ENCODE data around the gene TLR6. TPM values are rescaled to one million over a fixed set of nuclear protein-coding genes. Genes with fewer than 3 reads are reported as not detected.

The TLR6 gene, protein sequence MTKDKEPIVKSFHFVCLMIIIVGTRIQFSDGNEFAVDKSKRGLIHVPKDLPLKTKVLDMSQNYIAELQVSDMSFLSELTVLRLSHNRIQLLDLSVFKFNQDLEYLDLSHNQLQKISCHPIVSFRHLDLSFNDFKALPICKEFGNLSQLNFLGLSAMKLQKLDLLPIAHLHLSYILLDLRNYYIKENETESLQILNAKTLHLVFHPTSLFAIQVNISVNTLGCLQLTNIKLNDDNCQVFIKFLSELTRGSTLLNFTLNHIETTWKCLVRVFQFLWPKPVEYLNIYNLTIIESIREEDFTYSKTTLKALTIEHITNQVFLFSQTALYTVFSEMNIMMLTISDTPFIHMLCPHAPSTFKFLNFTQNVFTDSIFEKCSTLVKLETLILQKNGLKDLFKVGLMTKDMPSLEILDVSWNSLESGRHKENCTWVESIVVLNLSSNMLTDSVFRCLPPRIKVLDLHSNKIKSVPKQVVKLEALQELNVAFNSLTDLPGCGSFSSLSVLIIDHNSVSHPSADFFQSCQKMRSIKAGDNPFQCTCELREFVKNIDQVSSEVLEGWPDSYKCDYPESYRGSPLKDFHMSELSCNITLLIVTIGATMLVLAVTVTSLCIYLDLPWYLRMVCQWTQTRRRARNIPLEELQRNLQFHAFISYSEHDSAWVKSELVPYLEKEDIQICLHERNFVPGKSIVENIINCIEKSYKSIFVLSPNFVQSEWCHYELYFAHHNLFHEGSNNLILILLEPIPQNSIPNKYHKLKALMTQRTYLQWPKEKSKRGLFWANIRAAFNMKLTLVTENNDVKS
- total RNA-seq (2021) (0.11 to 0.25 TPM (median 0.11 TPM) in 3 replicates), Bru-seq, nascent RNA (percentile 12 among the genes with signal in this experiment)
- long read RNA-seq, experiment 1 = 0 reads
- long read RNA-seq, experiment 2 = 0 reads
- long read RNA-seq, experiment 3 = 0 reads

DNA sequence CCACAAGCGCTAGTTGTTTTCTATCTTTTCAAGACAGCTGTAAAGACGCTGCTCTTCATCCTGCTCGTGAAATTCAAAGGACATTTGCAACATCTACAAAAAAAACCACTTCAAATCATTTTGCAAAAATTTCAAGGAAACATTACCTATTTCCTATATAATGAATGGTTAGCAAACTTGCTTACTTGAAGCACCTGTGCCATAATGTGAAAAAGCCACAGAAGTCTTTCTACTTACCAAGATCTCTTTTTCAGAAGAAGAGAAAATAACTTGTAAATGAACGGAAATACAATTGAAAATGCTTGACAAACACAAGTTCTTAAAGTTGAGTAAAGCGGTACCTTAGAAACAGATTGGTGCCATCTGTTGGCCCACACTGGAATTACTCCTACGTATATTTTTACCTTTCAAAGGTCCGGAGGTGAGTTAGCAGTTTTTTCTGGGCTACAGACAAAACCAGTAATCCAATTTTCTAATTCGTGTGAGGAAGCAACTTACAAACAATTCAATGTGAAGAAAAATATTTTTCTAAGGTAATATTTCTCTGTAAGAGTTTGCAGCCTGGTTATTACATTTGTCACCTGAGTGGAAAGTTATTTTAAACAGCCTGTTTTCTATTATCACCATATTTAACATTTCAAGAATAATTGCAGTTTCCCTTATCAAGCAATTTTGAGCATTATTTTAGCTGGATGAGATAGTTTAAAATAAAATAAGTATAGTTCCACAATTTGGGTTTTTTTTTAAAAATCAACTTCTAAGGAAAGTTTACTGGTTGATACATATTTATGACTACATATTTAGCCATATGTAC lies at the start of gene TLR6:
TLR6 (minus strand) TSS at position 294 of the 814 bp plus-strand sequence. CDS start 27,344 bp downstream, outside the sequence.
- no peak within 1 kb of the TSS for H3K4me3 Mint-ChIP-seq
- H3K27ac Mint-ChIP-seq = peak within 1 kb of the TSS; percentile 47
- CTCF ChIA-PET = interaction anchor here (1.7 to 1.8 kb wide), 2 partner anchors 14 to 97 kb away, joined by 5 to 12 read pairs; no protein-coding TSS in a partner anchor

DNA sequence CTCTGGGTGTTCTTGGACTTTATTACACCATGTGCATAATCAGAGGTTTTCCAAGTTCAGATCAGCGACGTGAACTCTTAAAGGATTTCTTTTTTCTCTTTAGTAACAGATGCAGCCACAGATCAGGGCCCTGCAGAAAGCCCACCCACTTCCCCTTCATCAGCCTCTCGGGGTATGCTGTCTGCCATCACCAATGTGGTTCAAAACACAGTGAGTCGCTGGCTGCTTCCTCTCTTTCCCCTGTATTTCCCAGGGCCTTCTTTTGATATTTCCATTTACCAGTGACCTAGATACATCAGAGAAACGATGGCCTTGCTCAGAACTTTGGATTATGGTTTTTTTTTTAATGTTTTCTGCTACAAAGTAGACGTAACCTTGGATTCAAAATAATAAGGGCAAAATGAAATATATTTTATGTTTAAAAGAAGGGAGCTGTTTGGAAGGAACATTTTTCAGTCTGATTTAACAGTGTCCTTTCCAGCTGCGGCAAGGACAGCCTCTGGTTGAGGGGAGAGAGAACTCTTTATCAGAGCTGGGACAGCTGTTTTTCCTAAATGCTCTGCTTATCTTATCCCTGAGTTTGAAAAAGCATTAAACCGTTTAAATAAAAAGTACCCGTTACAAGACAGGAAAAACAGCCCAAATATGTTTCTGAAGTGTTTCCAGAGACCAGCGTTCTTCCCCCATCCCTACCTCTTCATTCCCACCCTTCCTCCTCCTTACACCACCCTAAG lies 49.2 kb upstream of the TLR6 start:
- no peak for TF ChIP-seq GTF2I (CRISPR knock-in tag; conservative IDR thresholded peaks at IDR 0.05)
- TF ChIP-seq, protein P1, sequence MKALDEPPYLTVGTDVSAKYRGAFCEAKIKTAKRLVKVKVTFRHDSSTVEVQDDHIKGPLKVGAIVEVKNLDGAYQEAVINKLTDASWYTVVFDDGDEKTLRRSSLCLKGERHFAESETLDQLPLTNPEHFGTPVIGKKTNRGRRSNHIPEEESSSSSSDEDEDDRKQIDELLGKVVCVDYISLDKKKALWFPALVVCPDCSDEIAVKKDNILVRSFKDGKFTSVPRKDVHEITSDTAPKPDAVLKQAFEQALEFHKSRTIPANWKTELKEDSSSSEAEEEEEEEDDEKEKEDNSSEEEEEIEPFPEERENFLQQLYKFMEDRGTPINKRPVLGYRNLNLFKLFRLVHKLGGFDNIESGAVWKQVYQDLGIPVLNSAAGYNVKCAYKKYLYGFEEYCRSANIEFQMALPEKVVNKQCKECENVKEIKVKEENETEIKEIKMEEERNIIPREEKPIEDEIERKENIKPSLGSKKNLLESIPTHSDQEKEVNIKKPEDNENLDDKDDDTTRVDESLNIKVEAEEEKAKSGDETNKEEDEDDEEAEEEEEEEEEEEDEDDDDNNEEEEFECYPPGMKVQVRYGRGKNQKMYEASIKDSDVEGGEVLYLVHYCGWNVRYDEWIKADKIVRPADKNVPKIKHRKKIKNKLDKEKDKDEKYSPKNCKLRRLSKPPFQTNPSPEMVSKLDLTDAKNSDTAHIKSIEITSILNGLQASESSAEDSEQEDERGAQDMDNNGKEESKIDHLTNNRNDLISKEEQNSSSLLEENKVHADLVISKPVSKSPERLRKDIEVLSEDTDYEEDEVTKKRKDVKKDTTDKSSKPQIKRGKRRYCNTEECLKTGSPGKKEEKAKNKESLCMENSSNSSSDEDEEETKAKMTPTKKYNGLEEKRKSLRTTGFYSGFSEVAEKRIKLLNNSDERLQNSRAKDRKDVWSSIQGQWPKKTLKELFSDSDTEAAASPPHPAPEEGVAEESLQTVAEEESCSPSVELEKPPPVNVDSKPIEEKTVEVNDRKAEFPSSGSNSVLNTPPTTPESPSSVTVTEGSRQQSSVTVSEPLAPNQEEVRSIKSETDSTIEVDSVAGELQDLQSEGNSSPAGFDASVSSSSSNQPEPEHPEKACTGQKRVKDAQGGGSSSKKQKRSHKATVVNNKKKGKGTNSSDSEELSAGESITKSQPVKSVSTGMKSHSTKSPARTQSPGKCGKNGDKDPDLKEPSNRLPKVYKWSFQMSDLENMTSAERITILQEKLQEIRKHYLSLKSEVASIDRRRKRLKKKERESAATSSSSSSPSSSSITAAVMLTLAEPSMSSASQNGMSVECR (CRISPR knock-in tag; IDR thresholded peaks at IDR 0.05; ENCODE audit: borderline replicate concordance) = no peak
- TF ChIP-seq ZBTB21 (CRISPR knock-in tag; IDR thresholded peaks at IDR 0.05; ENCODE audit: borderline replicate concordance) = no peak
- TF ChIP-seq SMAD4 (CRISPR knock-in tag; IDR thresholded peaks at IDR 0.05) = no peak
- TF ChIP-seq, protein P2, sequence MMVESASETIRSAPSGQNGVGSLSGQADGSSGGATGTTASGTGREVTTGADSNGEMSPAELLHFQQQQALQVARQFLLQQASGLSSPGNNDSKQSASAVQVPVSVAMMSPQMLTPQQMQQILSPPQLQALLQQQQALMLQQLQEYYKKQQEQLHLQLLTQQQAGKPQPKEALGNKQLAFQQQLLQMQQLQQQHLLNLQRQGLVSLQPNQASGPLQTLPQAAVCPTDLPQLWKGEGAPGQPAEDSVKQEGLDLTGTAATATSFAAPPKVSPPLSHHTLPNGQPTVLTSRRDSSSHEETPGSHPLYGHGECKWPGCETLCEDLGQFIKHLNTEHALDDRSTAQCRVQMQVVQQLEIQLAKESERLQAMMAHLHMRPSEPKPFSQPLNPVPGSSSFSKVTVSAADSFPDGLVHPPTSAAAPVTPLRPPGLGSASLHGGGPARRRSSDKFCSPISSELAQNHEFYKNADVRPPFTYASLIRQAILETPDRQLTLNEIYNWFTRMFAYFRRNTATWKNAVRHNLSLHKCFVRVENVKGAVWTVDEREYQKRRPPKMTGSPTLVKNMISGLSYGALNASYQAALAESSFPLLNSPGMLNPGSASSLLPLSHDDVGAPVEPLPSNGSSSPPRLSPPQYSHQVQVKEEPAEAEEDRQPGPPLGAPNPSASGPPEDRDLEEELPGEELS (CRISPR knock-in tag; IDR thresholded peaks at IDR 0.05) = no peak
- TF ChIP-seq, protein P3, sequence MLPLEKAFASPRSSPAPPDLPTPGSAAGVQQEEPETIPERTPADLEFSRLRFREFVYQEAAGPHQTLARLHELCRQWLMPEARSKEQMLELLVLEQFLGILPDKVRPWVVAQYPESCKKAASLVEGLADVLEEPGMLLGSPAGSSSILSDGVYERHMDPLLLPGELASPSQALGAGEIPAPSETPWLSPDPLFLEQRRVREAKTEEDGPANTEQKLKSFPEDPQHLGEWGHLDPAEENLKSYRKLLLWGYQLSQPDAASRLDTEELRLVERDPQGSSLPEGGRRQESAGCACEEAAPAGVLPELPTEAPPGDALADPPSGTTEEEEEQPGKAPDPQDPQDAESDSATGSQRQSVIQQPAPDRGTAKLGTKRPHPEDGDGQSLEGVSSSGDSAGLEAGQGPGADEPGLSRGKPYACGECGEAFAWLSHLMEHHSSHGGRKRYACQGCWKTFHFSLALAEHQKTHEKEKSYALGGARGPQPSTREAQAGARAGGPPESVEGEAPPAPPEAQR (CRISPR knock-in tag; IDR thresholded peaks at IDR 0.05) = no peak
- POLR2A ChIA-PET = no interaction called here
- peaks cover 6% of the 10 kb centered on the region for H3K4me1 Mint-ChIP-seq
- H3K27me3 Mint-ChIP-seq (ENCODE audit: low read depth) = no peaks in the 10 kb centered on the region
- CTCF ChIA-PET = interaction anchor here (1.8 kb wide), 1 partner anchor 229 kb away, joined by 6 read pairs; no protein-coding TSS in a partner anchor
- DNase-seq (ENCODE audit: low spot score) (no peak), ATAC-seq (no peak)
- H3K27ac Mint-ChIP-seq = no peak overlapping the region
- H3K4me3 Mint-ChIP-seq = no peak overlapping the region
- no peaks in the 10 kb centered on the region for H3K9me3 Mint-ChIP-seq
- peaks cover 7% of the 10 kb centered on the region; the same call in 1 of the 2 replicates for H3K36me3 Mint-ChIP-seq

More for the DNA sequence above, at the start of gene TLR6:
- DNase-seq (ENCODE audit: low spot score) = peak; percentile 40
- Mint-ChIP-seq H3K36me3 (peaks cover 2% of the 10 kb centered on the region; the same call in 1 of the 2 replicates), H3K9me3 (peaks cover 4% of the 10 kb centered on the region; the same call in 1 of the 2 replicates), H3K27me3 (ENCODE audit: low read depth) (no peaks in the 10 kb centered on the region), H3K4me1 (peaks cover 19% of the 10 kb centered on the region)
- POLR2A ChIA-PET = no interaction called here
- TF ChIP-seq, protein P4, sequence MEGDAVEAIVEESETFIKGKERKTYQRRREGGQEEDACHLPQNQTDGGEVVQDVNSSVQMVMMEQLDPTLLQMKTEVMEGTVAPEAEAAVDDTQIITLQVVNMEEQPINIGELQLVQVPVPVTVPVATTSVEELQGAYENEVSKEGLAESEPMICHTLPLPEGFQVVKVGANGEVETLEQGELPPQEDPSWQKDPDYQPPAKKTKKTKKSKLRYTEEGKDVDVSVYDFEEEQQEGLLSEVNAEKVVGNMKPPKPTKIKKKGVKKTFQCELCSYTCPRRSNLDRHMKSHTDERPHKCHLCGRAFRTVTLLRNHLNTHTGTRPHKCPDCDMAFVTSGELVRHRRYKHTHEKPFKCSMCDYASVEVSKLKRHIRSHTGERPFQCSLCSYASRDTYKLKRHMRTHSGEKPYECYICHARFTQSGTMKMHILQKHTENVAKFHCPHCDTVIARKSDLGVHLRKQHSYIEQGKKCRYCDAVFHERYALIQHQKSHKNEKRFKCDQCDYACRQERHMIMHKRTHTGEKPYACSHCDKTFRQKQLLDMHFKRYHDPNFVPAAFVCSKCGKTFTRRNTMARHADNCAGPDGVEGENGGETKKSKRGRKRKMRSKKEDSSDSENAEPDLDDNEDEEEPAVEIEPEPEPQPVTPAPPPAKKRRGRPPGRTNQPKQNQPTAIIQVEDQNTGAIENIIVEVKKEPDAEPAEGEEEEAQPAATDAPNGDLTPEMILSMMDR (IDR thresholded peaks at IDR 0.05) = peak; percentile 39; the same call in 1 of the 2 replicates
- no peak for TF ChIP-seq SOX15 (CRISPR knock-in tag; IDR thresholded peaks at IDR 0.05)
- ATAC-seq = peak; percentile 35; the same call in 1 of the 2 replicates
